H1 (cell line): ENCODE data around the gene POU6F2. TPM values are rescaled to one million over a fixed set of nuclear protein-coding genes. Genes with fewer than 3 reads are reported as not detected.
A peak's percentile ranks its signal among the peaks of the same experiment; 100 is the strongest.

Experiments used
- CTCF ChIA-PET: fragments of 300-600 bp; sonication (Branson Sonifier 250); formaldehyde crosslinking; loops from one replicate; lab custom pipeline; 2021; ENCODE audit not compliant: partially characterized antibody; lab: Charles Lee
- POLR2A ChIA-PET: fragments of 300-600 bp; sonication (Branson Sonifier 250); formaldehyde crosslinking; loops from one replicate; lab custom pipeline; 2021; ENCODE audit warnings: inconsistent platforms; ENCODE audit not compliant: partially characterized antibody; lab: Charles Lee
- DNase-seq, 2 experiments: peaks; one replicate each; pipeline versions ENCODE4 v3.0.0 to v3.0.0-alpha.2; 2010 to 2022; ENCODE audit warnings: low spot score in 2 of 2, low read depth in 1 of 2, mixed read lengths in 1 of 2
- FAIRE-seq: peaks from 2 replicates; lab custom pipeline; 2011; peaks lifted over from hg19 to GRCh38; lab: Jason Lieb, UNC
- H2AFZ ChIP-seq: 2 replicates; pipeline ENCODE4 v1.8.1; 2012; ENCODE audit warnings: low read length, inconsistent platforms
- H2AK5ac ChIP-seq: 2 replicates; pipeline ENCODE4 v1.6.1; 2013; ENCODE audit warnings: low read depth, low read length
- H2BK120ac ChIP-seq: replicated peaks from 2 replicates; pipeline ENCODE3; 2013; ENCODE audit warnings: low read depth, low read length, inconsistent platforms
- H2BK12ac ChIP-seq: 2 replicates; pipeline ENCODE4 v1.6.1; 2013; ENCODE audit warnings: low read depth, low read length
- H2BK15ac ChIP-seq: 2 replicates; pipeline ENCODE4 v1.6.1; 2013; ENCODE audit warnings: low read length
- H2BK20ac ChIP-seq: 2 replicates; pipeline ENCODE4 v1.6.1; 2013; ENCODE audit warnings: low read length
- H2BK5ac ChIP-seq: 2 replicates; pipeline ENCODE4 v1.6.1; 2013; ENCODE audit warnings: low read depth, low read length
- H3K14ac ChIP-seq: 2 replicates; pipeline ENCODE4 v1.6.1; 2013; ENCODE audit warnings: inconsistent platforms; ENCODE audit not compliant: insufficient read length
- H3K18ac ChIP-seq: 2 replicates; pipeline ENCODE4 v1.6.1; 2013; ENCODE audit warnings: low read length; ENCODE audit errors: extremely low read depth
- H3K23ac ChIP-seq: 2 replicates; pipeline ENCODE4 v1.6.1; 2013; ENCODE audit warnings: inconsistent platforms; ENCODE audit not compliant: insufficient read length
- H3K23me2 ChIP-seq: 2 replicates; pipeline ENCODE4 v1.6.1; 2013; ENCODE audit warnings: low read depth, low read length
- H3K27ac ChIP-seq: 2 replicates; pipeline ENCODE4 v1.6.1; 2011; ENCODE audit warnings: low read depth, low read length, inconsistent platforms
- H3K27me3 ChIP-seq, 4 experiments: replicated peaks in 1 of 4; 1 replicate in 1 of 4; 2 replicates in 3 of 4; pipeline versions ENCODE4 v1.6.1 to v1.8.1; 2011 to 2013; ENCODE audit warnings: low read length in 3 of 4, mild to moderate bottlenecking in 3 of 4, inconsistent platforms in 2 of 4, mixed read lengths in 2 of 4, moderate library complexity in 1 of 4; ENCODE audit not compliant: control insufficient read depth in 3 of 4, insufficient read depth in 3 of 4; ENCODE audit errors: extremely low read depth in 1 of 4
- H3K36me3 ChIP-seq, 4 experiments: 2 replicates each; pipeline versions ENCODE4 v1.6.1 to v1.8.1; 2011 to 2013; ENCODE audit warnings: mild to moderate bottlenecking in 4 of 4, low read length in 3 of 4, moderate library complexity in 2 of 4, control low read depth in 1 of 4, inconsistent platforms in 1 of 4; ENCODE audit not compliant: insufficient read depth in 4 of 4, control insufficient read depth in 2 of 4
- H3K4ac ChIP-seq: replicated peaks from 2 replicates; pipeline ENCODE3; 2013; ENCODE audit warnings: low read length, low read depth, mixed read lengths, inconsistent platforms; ENCODE audit not compliant: insufficient read length
- H3K4me1 ChIP-seq, 4 experiments: replicated peaks in 1 of 4; 1 replicate in 1 of 4; 2 replicates in 3 of 4; pipeline versions ENCODE4 v1.6.1 to v1.8.1; 2011 to 2013; ENCODE audit warnings: low read length in 3 of 4, inconsistent platforms in 2 of 4, mixed read lengths in 1 of 4; ENCODE audit not compliant: insufficient read depth in 4 of 4, control insufficient read depth in 3 of 4
- H3K4me2 ChIP-seq, 2 experiments: 2 replicates each; pipeline versions ENCODE4 v1.6.1 to v1.8.1; 2011 to 2013; ENCODE audit warnings: low read depth in 2 of 2, low read length in 2 of 2, control low read depth in 1 of 2, inconsistent platforms in 1 of 2, mild to moderate bottlenecking in 1 of 2; ENCODE audit not compliant: insufficient read depth in 1 of 2
- H3K4me3 ChIP-seq, 4 experiments: fragments of 200-600, 300-600 bp in 1 of 4; sonication (generic), shearing (Covaris generic), sonication (Bioruptor Twin) in 1 of 4; 2 replicates each; pipeline versions ENCODE4 v1.5.1 to v1.8.1; 2011 to 2016; ENCODE audit warnings: low read length in 4 of 4, low read depth in 3 of 4, control low read depth in 2 of 4, inconsistent platforms in 2 of 4, mild to moderate bottlenecking in 2 of 4, mixed read lengths in 1 of 4, moderate library complexity in 1 of 4; ENCODE audit not compliant: insufficient read depth in 2 of 4; ENCODE audit errors: extremely low read depth in 1 of 4
- H3K56ac ChIP-seq: replicated peaks from 2 replicates; pipeline ENCODE3; 2013; ENCODE audit warnings: low read depth, mild to moderate bottlenecking, mixed read lengths, low read length, inconsistent platforms; ENCODE audit not compliant: insufficient read length
- H3K79me1 ChIP-seq: 2 replicates; pipeline ENCODE4 v1.6.1; 2013; ENCODE audit warnings: low read depth, low read length, control low read depth
- H3K79me2 ChIP-seq, 2 experiments: 2 replicates each; pipeline versions ENCODE4 v1.6.1 to v1.8.1; 2012 to 2013; ENCODE audit warnings: low read length in 2 of 2, mild to moderate bottlenecking in 2 of 2, inconsistent platforms in 1 of 2; ENCODE audit not compliant: insufficient read depth in 2 of 2, control insufficient read depth in 1 of 2
- H3K9ac ChIP-seq, 4 experiments: replicated peaks in 1 of 4; 1 replicate in 1 of 4; 2 replicates in 3 of 4; pipeline versions ENCODE4 v1.6.1 to v1.8.1; 2011 to 2013; ENCODE audit warnings: low read depth in 3 of 4, low read length in 3 of 4, control low read depth in 2 of 4, mild to moderate bottlenecking in 2 of 4, moderate library complexity in 2 of 4, inconsistent platforms in 1 of 4; ENCODE audit errors: extremely low read depth in 1 of 4
- H3K9me3 ChIP-seq, 2 experiments: 2 replicates each; pipeline versions ENCODE4 v1.6.1 to v1.8.1; 2012 to 2013; ENCODE audit warnings: mild to moderate bottlenecking in 2 of 2, moderate library complexity in 2 of 2, control low read depth in 1 of 2, inconsistent platforms in 1 of 2, low read depth in 1 of 2, low read length in 1 of 2, mixed read lengths in 1 of 2; ENCODE audit not compliant: insufficient read depth in 2 of 2
- H4K20me1 ChIP-seq, 2 experiments: replicated peaks in 1 of 2; 2 replicates each; pipeline versions ENCODE3 to v1.8.1; 2011 to 2013; ENCODE audit warnings: inconsistent platforms in 2 of 2, low read length in 2 of 2, mild to moderate bottlenecking in 1 of 2; ENCODE audit not compliant: insufficient read depth in 2 of 2, control insufficient read depth in 1 of 2
- H4K5ac ChIP-seq: 2 replicates; pipeline ENCODE4 v1.6.1; 2013; ENCODE audit warnings: low read length, low read depth, mixed read lengths, inconsistent platforms; ENCODE audit not compliant: insufficient read length
- H4K8ac ChIP-seq: 2 replicates; pipeline ENCODE4 v1.8.0; 2013; ENCODE audit warnings: mild to moderate bottlenecking, moderate library complexity, low read length, inconsistent platforms; ENCODE audit not compliant: insufficient read depth; ENCODE audit errors: extremely low read depth
- H4K91ac ChIP-seq: replicated peaks from 2 replicates; pipeline ENCODE3; 2013; ENCODE audit warnings: low read length, mixed read lengths, inconsistent platforms; ENCODE audit not compliant: insufficient read length
- MAFK ChIP-seq: IDR thresholded peaks from 2 replicates; pipeline ENCODE4 v1.6.1; 2012; ENCODE audit warnings: low read depth, mild to moderate bottlenecking, improper control_type of control experiment, low read length
- TEAD4 ChIP-seq: IDR thresholded peaks from 2 replicates; pipeline ENCODE4 v1.6.1; 2012; ENCODE audit warnings: low read depth, low read length, inconsistent platforms, mixed read lengths
- WGBS, 2 experiments: shearing (Covaris generic) in 1 of 2; methylation state at CpG; one replicate each; pipeline versions ENCODE4 v1.1.6 to v1.1.7; 2013 to 2015; ENCODE audit warnings: low lambda C conversion rate in 2 of 2, mixed read lengths in 2 of 2, inconsistent platforms in 1 of 2, low coverage in 1 of 2, missing lambda C conversion rate in 1 of 2; ENCODE audit not compliant: insufficient replicate concordance in 2 of 2, insufficient coverage in 1 of 2, insufficient read length in 1 of 2; ENCODE audit errors: extremely low coverage in 1 of 2, missing lambda C conversion rate in 1 of 2; 5-methylcytosine and 5-hydroxymethylcytosine counted together
- polyA plus RNA-seq, 7 experiments: library from polyadenylated mRNA; depleted of rRNA in 3 of 7; stranded (reverse) in 5 of 7; unstranded in 2 of 7; fragments of >200 nt in 5 of 7; fragments of 200-250 nt in 2 of 7; gene quantifications; 1 replicate in 5 of 7; 2 replicates in 1 of 7; 4 replicates in 1 of 7; pipeline versions ENCODE4 v1.2.1 to v1.2.3, GENCODE V29; 2011 to 2013; ENCODE audit warnings: missing spikeins in 2 of 7, mixed read lengths in 2 of 7
- total RNA-seq: library from RNA; stranded (reverse); fragmentation: NEBNext Ultra II Directional; extraction: Animal tissue kit (Norgen Biotek cat#: 25700); gene quantifications from 2 replicates; pipeline ENCODE4 v1.2.1, GENCODE V29; 2021

POU6F2 gene
- total and polyA plus RNA-seq, 2 of the 8 experiments (the other 6 are each of a cell fraction or from before 2014, with no cell fraction given): 1.1 to 2.0 TPM

DNA sequence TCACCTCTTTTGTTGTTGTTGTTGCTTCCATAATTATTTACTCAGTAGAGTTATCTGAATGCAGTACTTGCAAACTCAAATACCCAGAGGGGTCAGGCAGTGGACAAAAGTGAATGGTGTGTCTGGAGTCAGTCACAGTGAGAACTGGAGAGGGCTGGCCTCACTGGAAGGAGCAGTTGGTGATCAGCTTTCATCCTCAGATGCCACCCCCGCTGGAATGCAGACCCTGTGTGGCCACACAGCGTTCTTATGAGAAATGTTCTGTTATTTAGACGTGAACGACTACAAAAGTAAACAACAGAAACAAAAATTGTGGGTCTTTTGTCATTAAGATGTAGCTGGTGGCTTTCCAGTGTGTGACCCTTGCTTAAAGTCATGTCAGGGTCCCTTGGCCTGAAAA, 39.1 kb upstream of the POU6F2 start:
- H4K8ac ChIP-seq: no peak overlapping the region
- H3K4me3 ChIP-seq: no peak overlapping the region
- peaks cover 0 to 13% (median 0%) of the 10 kb centered on the region in 4 experiments; a peak in 1 of 7 replicates for H3K4me1 ChIP-seq
- H4K5ac ChIP-seq: no peak overlapping the region
- H3K4me2 ChIP-seq: no peak overlapping the region
- H3K9me3 ChIP-seq: no peaks in the 10 kb centered on the region
- no peak overlapping the region for H2BK20ac ChIP-seq
- H2BK15ac ChIP-seq: no peak overlapping the region
- no peaks in the 10 kb centered on the region for H3K79me2 ChIP-seq
- no peak overlapping the region for H3K4ac ChIP-seq
- no peak overlapping the region for H3K18ac ChIP-seq
- H3K79me1 ChIP-seq: no peaks in the 10 kb centered on the region
- no peak overlapping the region for H4K91ac ChIP-seq
- H2BK120ac ChIP-seq: no peak overlapping the region
- CTCF ChIA-PET: interaction anchor here (0.9 to 1.3 kb wide), 2 partner anchors 8 to 525 kb away, joined by 3 read pairs; no protein-coding TSS in a partner anchor
- no peak overlapping the region for H2BK12ac ChIP-seq
- no peak overlapping the region for H3K56ac ChIP-seq
- peak overlapping the region; percentile 17; the same call in 1 of the 2 replicates for H2AFZ ChIP-seq
- H3K9ac ChIP-seq: no peak overlapping the region
- TF ChIP-seq MAFK (no peak), TEAD4 (peak; percentile 75; the same call in 1 of the 2 replicates)
- DNase-seq (no peak), FAIRE-seq (no peak)
- H3K14ac ChIP-seq: no peak overlapping the region
- no peak overlapping the region for H3K27ac ChIP-seq
- no peak overlapping the region for H2AK5ac ChIP-seq
- H4K20me1 ChIP-seq: no peaks in the 10 kb centered on the region
- H3K23ac ChIP-seq: no peak overlapping the region
- H3K23me2 ChIP-seq: no peaks in the 10 kb centered on the region
- H3K27me3 ChIP-seq: no peaks in the 10 kb centered on the region
- H3K36me3 ChIP-seq: no peaks in the 10 kb centered on the region
- WGBS, 2 experiments: 58% methylated on average over 4 of the region's 4 CpGs; no CpG with 5 or more reads in 1 of the 2 experiments
- no peak overlapping the region for H2BK5ac ChIP-seq
- POLR2A ChIA-PET: no interaction called here
